IMR-90 (cell line): ENCODE data around the gene NTM. TPM values are rescaled to one million over a fixed set of nuclear protein-coding genes. Genes with fewer than 3 reads are reported as not detected.
A peak's percentile ranks its signal among the peaks of the same experiment; 100 is the strongest.

Experiments
- ATAC-seq: fragments of 200-7000 bp; cut with Tn5 transposase; 2 replicates; pipeline ENCODE4 v1.9.1; 2020; ENCODE audit warnings: low read depth, mild to moderate bottlenecking, moderate library complexity
- BruUV-seq: library from RNA; stranded (reverse); fragments of 400-500 nt; replicated peaks from 2 replicates; lab custom pipeline; 2021; lab: Mats Ljungman, UMichigan
- CTCF ChIA-PET: fragments of 300-600 bp; formaldehyde crosslinking; extraction: SDS; loops from one replicate; lab custom pipeline; 2021; ENCODE audit warnings: antibody characterized with exemption; lab: Yijun Ruan, JAX
- POLR2A ChIA-PET: fragments of 300-600 bp; sonication (Branson Sonifier 250); formaldehyde crosslinking; loops from one replicate; lab custom pipeline; 2022; ENCODE audit warnings: antibody characterized with exemption; ENCODE audit not compliant: unreplicated experiment; lab: Charles Lee
- DNase-seq: peaks from one replicate; pipeline ENCODE4 v3.0.0; 2013
- H2AFZ ChIP-seq: replicated peaks from 2 replicates; pipeline ENCODE3; 2013; ENCODE audit warnings: low read length, mild to moderate bottlenecking; ENCODE audit not compliant: poor library complexity
- H2AK5ac ChIP-seq: 2 replicates; pipeline ENCODE4 v1.6.1; 2013; ENCODE audit warnings: low read depth, low read length, inconsistent platforms
- H2AK9ac ChIP-seq: replicated peaks from 2 replicates; pipeline ENCODE3; 2013; ENCODE audit warnings: mild to moderate bottlenecking, low read depth, low read length, moderate library complexity; ENCODE audit not compliant: poor library complexity
- H2BK120ac ChIP-seq: 2 replicates; pipeline ENCODE4 v1.6.1; 2013; ENCODE audit warnings: low read depth, low read length, inconsistent platforms
- H2BK15ac ChIP-seq: 3 replicates; pipeline ENCODE4 v1.6.1; 2013; ENCODE audit warnings: low read depth, low read length, inconsistent platforms
- H2BK20ac ChIP-seq: 2 replicates; pipeline ENCODE4 v1.6.1; 2013; ENCODE audit warnings: low read depth, mild to moderate bottlenecking, inconsistent platforms, low read length, moderate library complexity
- H2BK5ac ChIP-seq: 2 replicates; pipeline ENCODE4 v1.6.1; 2013; ENCODE audit warnings: mild to moderate bottlenecking, low read depth, low read length, inconsistent platforms; ENCODE audit not compliant: poor library complexity, severe bottlenecking
- H3K14ac ChIP-seq: replicated peaks from 2 replicates; pipeline ENCODE4 v1.6.1; 2013; ENCODE audit warnings: low read depth, low read length, inconsistent platforms
- H3K18ac ChIP-seq: 2 replicates; pipeline ENCODE4 v1.6.1; 2013; ENCODE audit warnings: low read depth, low read length, control low read depth
- H3K23ac ChIP-seq: 2 replicates; pipeline ENCODE4 v1.6.1; 2013; ENCODE audit warnings: low read depth, low read length, inconsistent platforms
- H3K27ac ChIP-seq: 2 replicates; pipeline ENCODE4 v1.5.1; 2013; ENCODE audit warnings: mild to moderate bottlenecking, control low read depth, low read length; ENCODE audit not compliant: insufficient read depth
- H3K27me3 ChIP-seq: 2 replicates; pipeline ENCODE4 v1.6.1; 2013; ENCODE audit warnings: low read length; ENCODE audit not compliant: control insufficient read depth, insufficient read depth
- H3K36me3 ChIP-seq: 2 replicates; pipeline ENCODE4 v1.6.1; 2013; ENCODE audit warnings: low read length, mixed read lengths; ENCODE audit not compliant: control insufficient read depth, insufficient read depth
- H3K4ac ChIP-seq: 2 replicates; pipeline ENCODE4 v1.6.1; 2013; ENCODE audit warnings: low read depth, low read length, inconsistent platforms
- H3K4me1 ChIP-seq: 2 replicates; pipeline ENCODE4 v1.6.1; 2013; ENCODE audit warnings: low read length, mixed read lengths; ENCODE audit not compliant: control insufficient read depth, insufficient read depth
- H3K4me2 ChIP-seq: 2 replicates; pipeline ENCODE4 v1.6.1; 2013; ENCODE audit warnings: low read depth, mild to moderate bottlenecking, control low read depth, low read length, moderate library complexity
- H3K4me3 ChIP-seq: 2 replicates; pipeline ENCODE4 v1.5.1; 2013; ENCODE audit warnings: low read depth, mild to moderate bottlenecking, control low read depth, low read length, moderate library complexity; ENCODE audit not compliant: insufficient read depth
- H3K56ac ChIP-seq: 2 replicates; pipeline ENCODE4 v1.6.1; 2013; ENCODE audit warnings: low read length, inconsistent platforms; ENCODE audit not compliant: insufficient read depth; ENCODE audit errors: extremely low read depth
- H3K79me1 ChIP-seq, 2 experiments: 2 replicates each; pipeline ENCODE4 v1.6.1; 2013; ENCODE audit warnings: low read length in 2 of 2, inconsistent platforms in 1 of 2, low read depth in 1 of 2
- H3K9ac ChIP-seq: 2 replicates; pipeline ENCODE4 v1.6.1; 2013; ENCODE audit warnings: low read depth, low read length, control low read depth
- H3K9me1 ChIP-seq: 2 replicates; pipeline ENCODE4 v1.6.1; 2013; ENCODE audit warnings: low read length, inconsistent platforms; ENCODE audit not compliant: insufficient read depth
- H3K9me3 ChIP-seq: 2 replicates; pipeline ENCODE4 v1.6.1; 2013; ENCODE audit warnings: low read length; ENCODE audit not compliant: control insufficient read depth, insufficient read depth
- H4K20me1 ChIP-seq: 2 replicates; pipeline ENCODE4 v1.6.1; 2013; ENCODE audit warnings: low read length, inconsistent platforms; ENCODE audit not compliant: insufficient read depth
- H4K5ac ChIP-seq: 2 replicates; pipeline ENCODE4 v1.6.1; 2013; ENCODE audit warnings: mild to moderate bottlenecking, low read depth, low read length, control low read depth
- H4K8ac ChIP-seq, 2 experiments: 2 replicates each; pipeline ENCODE4 v1.6.1; 2013; ENCODE audit warnings: low read depth in 2 of 2, low read length in 2 of 2, control low read depth in 1 of 2, inconsistent platforms in 1 of 2
- H4K91ac ChIP-seq: 2 replicates; pipeline ENCODE4 v1.6.1; 2013; ENCODE audit warnings: low read depth, low read length, inconsistent platforms; ENCODE audit not compliant: insufficient read depth
- CHD1 ChIP-seq: IDR thresholded peaks from 2 replicates; pipeline ENCODE4 v1.6.1; 2012; ENCODE audit warnings: low read depth, low read length, improper control_type of control experiment
- FOS ChIP-seq: fragments of 150-350 bp; IDR thresholded peaks from 2 replicates; pipeline ENCODE4 v1.6.1; 2016; ENCODE audit warnings: low read depth, low read length
- POLR2A ChIP-seq: IDR thresholded peaks from 2 replicates; pipeline ENCODE4 v1.6.1; 2012; ENCODE audit warnings: mild to moderate bottlenecking, low read depth, low read length
- RAD21 ChIP-seq: IDR thresholded peaks from 2 replicates; pipeline ENCODE4 v1.6.1; 2012; ENCODE audit warnings: low read length, improper control_type of control experiment
- SMC3 ChIP-seq: fragments of 150-350 bp; IDR thresholded peaks from 2 replicates; pipeline ENCODE4 v1.6.1; 2016; ENCODE audit warnings: low read depth, mild to moderate bottlenecking, antibody characterized with exemption, low read length, moderate library complexity
- WGBS, 2 experiments: methylation state at CpG; one replicate each; pipeline versions ENCODE4 v1.1.5 to v1.1.7; 2013; ENCODE audit warnings: missing lambda C conversion rate in 2 of 2; ENCODE audit not compliant: insufficient read length in 1 of 2; ENCODE audit errors: extremely low coverage in 2 of 2; 5-methylcytosine and 5-hydroxymethylcytosine counted together
- dilution Hi-C: fragments of 300-500 bp; cut with HindIII; formaldehyde crosslinking; loops from one replicate; pipeline ENCODE4 v1.14.3; 2018; ENCODE audit warnings: low sequenced_read_pairs; ENCODE audit not compliant: unreplicated experiment
- in situ Hi-C: fragments of 300-500 bp; cut with MboI; formaldehyde crosslinking; loops from 3 replicates; pipeline ENCODE4 v1.14.3; 2019; ENCODE audit warnings: low sequenced_read_pairs, inconsistent platforms, mixed read lengths
- intact Hi-C: fragments of 100-400 bp; cut with micrococcal nuclease; formaldehyde crosslinking; loops from 2 replicates; pipeline ENCODE4 v1.10.0; 2022
- polyA plus RNA-seq, 3 experiments: library from polyadenylated mRNA; depleted of rRNA; stranded (reverse); fragments of >200 nt; gene quantifications; 2 replicates each; pipeline ENCODE4 v1.2.3, GENCODE V29; 2012; ENCODE audit warnings: low replicate concordance in 1 of 3
- total RNA-seq: library from RNA; depleted of rRNA; stranded (reverse); fragments of >200 nt; gene quantifications from 2 replicates; pipeline ENCODE4 v1.2.3, GENCODE V29; 2012
- TF ChIP-seq, protein P1 (sequence below): conservative IDR thresholded peaks from 2 replicates; pipeline ENCODE4 v1.5.1; 2012; ENCODE audit warnings: mild to moderate bottlenecking, low read depth, low read length, improper control_type of control experiment

The NTM gene
- total and polyA plus RNA-seq, 2 of the 4 experiments (the other 2 are of a cell fraction), result 19.5 to 25.5 TPM

DNA sequence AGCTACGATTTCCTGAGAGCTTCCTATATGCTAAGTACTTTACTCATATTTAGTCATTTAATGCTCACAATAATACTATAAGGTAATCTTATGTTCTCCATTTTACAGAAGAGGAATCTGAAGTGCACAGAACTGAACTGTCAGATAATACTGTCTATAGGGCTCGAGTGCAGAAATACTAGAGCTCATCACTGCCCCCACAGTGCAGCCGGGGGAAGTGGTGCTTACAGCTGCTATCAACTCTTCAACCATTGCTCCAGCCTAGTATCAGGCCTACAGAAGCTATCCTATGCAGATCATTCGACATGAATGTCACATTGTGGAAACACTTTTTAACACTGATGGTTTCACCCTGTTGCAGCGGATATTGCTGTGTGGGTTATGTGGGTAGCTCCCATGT lies 929.9 kb downstream of the NTM start:
- no CpG with 5 or more reads among the region's 5 CpGs for WGBS, 2 experiments
- Histone ChIP-seq H3K9me1 (no peaks in the 10 kb centered on the region), H3K36me3 (no peaks in the 10 kb centered on the region), H2BK20ac (no peak overlapping the region), H2AK9ac (no peak overlapping the region), H3K4me3 (no peak overlapping the region), H2AFZ (no peak overlapping the region), H4K8ac (no peak overlapping the region), H3K18ac (no peak overlapping the region), H2BK5ac (no peak overlapping the region), H3K14ac (no peak overlapping the region), H3K9ac (no peak overlapping the region), H3K4me1 (no peaks in the 10 kb centered on the region), H3K27me3 (no peaks in the 10 kb centered on the region), H3K23ac (no peak overlapping the region), H3K56ac (no peak overlapping the region), H2BK15ac (no peak overlapping the region), H3K4ac (no peak overlapping the region), H4K5ac (no peak overlapping the region), H2BK120ac (no peak overlapping the region), H4K91ac (no peak overlapping the region), H3K9me3 (no peaks in the 10 kb centered on the region), H3K79me1 (no peaks in the 10 kb centered on the region; a peak in 1 of 4 replicates), H3K4me2 (no peak overlapping the region), H2AK5ac (no peak overlapping the region), H4K20me1 (no peaks in the 10 kb centered on the region), H3K27ac (no peak overlapping the region)
- ATAC-seq (peak; percentile 77), DNase-seq (peak; percentile 13)
- in situ Hi-C loops, result no loop called here
- intact Hi-C loops, result no loop called here
- dilution Hi-C loops, result no loop called here
- BruUV-seq, result no TSS peak
- ChIA-PET CTCF (interaction anchor here (0.7 to 1.7 kb wide), 9 partner anchors 8 to 118 kb away, joined by 3 to 5 read pairs (median 4); no protein-coding TSS in a partner anchor), POLR2A (no interaction called here)
- TF ChIP-seq RAD21, result 0 out of 2 replicates have a peak, but pooled peaks have one; percentile 12
- TF ChIP-seq CHD1, result no peak
- no peak for TF ChIP-seq FOS
- no peak for TF ChIP-seq POLR2A
- no peak for TF ChIP-seq SMC3
- TF ChIP-seq, protein P1, sequence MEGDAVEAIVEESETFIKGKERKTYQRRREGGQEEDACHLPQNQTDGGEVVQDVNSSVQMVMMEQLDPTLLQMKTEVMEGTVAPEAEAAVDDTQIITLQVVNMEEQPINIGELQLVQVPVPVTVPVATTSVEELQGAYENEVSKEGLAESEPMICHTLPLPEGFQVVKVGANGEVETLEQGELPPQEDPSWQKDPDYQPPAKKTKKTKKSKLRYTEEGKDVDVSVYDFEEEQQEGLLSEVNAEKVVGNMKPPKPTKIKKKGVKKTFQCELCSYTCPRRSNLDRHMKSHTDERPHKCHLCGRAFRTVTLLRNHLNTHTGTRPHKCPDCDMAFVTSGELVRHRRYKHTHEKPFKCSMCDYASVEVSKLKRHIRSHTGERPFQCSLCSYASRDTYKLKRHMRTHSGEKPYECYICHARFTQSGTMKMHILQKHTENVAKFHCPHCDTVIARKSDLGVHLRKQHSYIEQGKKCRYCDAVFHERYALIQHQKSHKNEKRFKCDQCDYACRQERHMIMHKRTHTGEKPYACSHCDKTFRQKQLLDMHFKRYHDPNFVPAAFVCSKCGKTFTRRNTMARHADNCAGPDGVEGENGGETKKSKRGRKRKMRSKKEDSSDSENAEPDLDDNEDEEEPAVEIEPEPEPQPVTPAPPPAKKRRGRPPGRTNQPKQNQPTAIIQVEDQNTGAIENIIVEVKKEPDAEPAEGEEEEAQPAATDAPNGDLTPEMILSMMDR, result peak; percentile 31
